Measurements from ENCODE around the gene VPS26B. TPM values are rescaled to one million over a fixed set of nuclear protein-coding genes. Genes with fewer than 3 reads are reported as not detected.

Gene VPS26B
- total RNA-seq, 1 donor from 2014 or later, result 26.9 TPM

GRCh38 chr11:134226806-134227325, 2.4 kb downstream of the VPS26B start:
- no peak for TF ChIP-seq CTCF (IDR thresholded peaks at IDR 0.05; ENCODE audit: insufficient read depth, low read length, poor library complexity, severe bottlenecking)
- Histone ChIP-seq H3K27me3 (ENCODE audit: control insufficient read depth, insufficient read depth, low read length) (no peaks in the 10 kb centered on the region), H3K4me3 (ENCODE audit: low read depth, low read length) (no peak overlapping the region), H3K36me3 (ENCODE audit: control insufficient read depth, insufficient read depth, low read length) (peaks cover 2% of the 10 kb centered on the region)
- DNase-seq (ENCODE audit: low read depth), result no peak

GRCh38 chr11:134228625-134229024, 4.2 kb downstream of the VPS26B start:
- Histone ChIP-seq H3K27me3 (ENCODE audit: control insufficient read depth, insufficient read depth, low read length) (no peaks in the 10 kb centered on the region), H3K4me3 (ENCODE audit: low read depth, low read length) (no peak overlapping the region), H3K36me3 (ENCODE audit: control insufficient read depth, insufficient read depth, low read length) (peaks cover 2% of the 10 kb centered on the region)
- DNase-seq (ENCODE audit: low read depth), result peak; percentile 63
- TF ChIP-seq CTCF (IDR thresholded peaks at IDR 0.05; ENCODE audit: insufficient read depth, low read length, poor library complexity, severe bottlenecking), result no peak

- H3K4me3 ChIP-seq (ENCODE audit: low read depth, low read length), result no peak overlapping the region
- no peak for DNase-seq (ENCODE audit: low read depth)
- H3K36me3 ChIP-seq (ENCODE audit: control insufficient read depth, insufficient read depth, low read length), result peaks cover 2% of the 10 kb centered on the region
- no peak for TF ChIP-seq CTCF (IDR thresholded peaks at IDR 0.05; ENCODE audit: insufficient read depth, low read length, poor library complexity, severe bottlenecking)
- H3K27me3 ChIP-seq (ENCODE audit: control insufficient read depth, insufficient read depth, low read length), result no peaks in the 10 kb centered on the region
These were observed 4.8 kb downstream of the VPS26B start for GRCh38 chr11:134229126-134229790.

- no peaks in the 10 kb centered on the region for H3K27me3 ChIP-seq (ENCODE audit: control insufficient read depth, insufficient read depth, low read length)
- peaks cover 2% of the 10 kb centered on the region for H3K36me3 ChIP-seq (ENCODE audit: control insufficient read depth, insufficient read depth, low read length)
- H3K4me3 ChIP-seq (ENCODE audit: low read depth, low read length), result no peak overlapping the region
- DNase-seq (ENCODE audit: low read depth), result no peak
- no peak for TF ChIP-seq CTCF (IDR thresholded peaks at IDR 0.05; ENCODE audit: insufficient read depth, low read length, poor library complexity, severe bottlenecking)
These were observed 5.9 kb downstream of the VPS26B start for GRCh38 chr11:134230339-134230738.

- no peak for DNase-seq (ENCODE audit: low read depth)
- no peak for TF ChIP-seq CTCF (IDR thresholded peaks at IDR 0.05; ENCODE audit: insufficient read depth, low read length, poor library complexity, severe bottlenecking)
- Histone ChIP-seq H3K27me3 (ENCODE audit: control insufficient read depth, insufficient read depth, low read length) (no peaks in the 10 kb centered on the region), H3K36me3 (ENCODE audit: control insufficient read depth, insufficient read depth, low read length) (peaks cover 2% of the 10 kb centered on the region), H3K4me3 (ENCODE audit: low read depth, low read length) (no peak overlapping the region)
These were observed 7.6 kb downstream of the VPS26B start for GRCh38 chr11:134231958-134232659.
